GM18511 (cell line): ENCODE results near the gene ITGB8.
"Not testable (repeated sequence)": the region's sequence is repeated elsewhere in the genome, so short reads cannot be mapped to it uniquely, and the experiment has no call there.

Experiments used
- ATAC-seq: cut with Tn5 transposase; IDR thresholded peaks from one replicate; pipeline ENCODE4 v1.9.1; 2021; ENCODE audit warnings: mild to moderate bottlenecking, moderate library complexity; ENCODE audit not compliant: unreplicated experiment

The ITGB8 gene

GRCh38 chr7:20330239-20330927 is at the start of gene ITGB8:
ITGB8 (plus strand) TSS chr7:20330900; CDS start chr7:20331807, 907 bp downstream.
- peak; percentile 61 for ATAC-seq

- peak; percentile 43 for ATAC-seq
Measured at GRCh38 chr7:20282959-20283358, 47.7 kb upstream of the ITGB8 start.

DNA sequence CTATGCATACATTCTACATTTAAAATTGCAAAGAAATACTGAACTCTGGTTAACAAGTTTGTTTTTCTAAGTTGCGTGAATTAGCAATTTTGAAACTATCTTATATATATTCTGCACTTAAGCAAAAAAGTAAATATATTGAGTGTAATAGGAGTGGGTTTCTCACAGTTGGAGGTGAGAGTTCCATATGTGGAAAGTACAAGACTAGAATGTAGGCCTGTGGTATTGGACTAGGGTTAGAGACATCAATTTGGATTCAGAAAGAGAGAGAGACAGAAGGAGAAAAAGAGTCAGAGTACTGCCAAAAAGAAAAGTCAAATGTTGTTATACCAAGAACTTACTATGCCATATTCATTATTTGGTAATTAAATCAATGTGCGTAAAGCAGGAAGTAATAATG is 47.3 kb upstream of the ITGB8 start:
- peak; percentile 26 for ATAC-seq

GRCh38 chr7:20284003-20284770 is 46.5 kb upstream of the ITGB8 start:
- ATAC-seq, result peak; percentile 54

- ATAC-seq, result no peak
Measured at GRCh38 chr7:20284771-20285143, 45.9 kb upstream of the ITGB8 start.

DNA sequence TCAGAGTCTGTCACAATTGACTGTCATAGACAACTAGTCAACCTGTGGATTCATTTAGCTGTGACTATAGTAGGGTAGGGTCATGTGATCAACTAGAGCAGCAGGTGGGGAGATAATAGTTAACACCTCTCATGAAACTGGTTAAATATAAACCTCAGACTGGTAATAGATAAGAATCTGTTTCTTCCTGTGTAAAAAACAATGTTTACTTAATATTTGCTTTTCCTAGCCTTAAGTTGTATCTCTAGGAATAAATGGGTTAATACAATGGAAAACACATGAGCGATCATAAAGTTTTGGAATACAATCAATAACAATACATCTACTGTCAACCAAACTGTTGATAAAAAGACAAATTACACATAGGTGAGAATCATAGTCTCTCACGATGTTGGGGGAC is 43.4 kb upstream of the ITGB8 start:
- ATAC-seq, result peak; percentile 66

GRCh38 chr7:20288036-20288435 is 42.7 kb upstream of the ITGB8 start:
- no peak for ATAC-seq

DNA sequence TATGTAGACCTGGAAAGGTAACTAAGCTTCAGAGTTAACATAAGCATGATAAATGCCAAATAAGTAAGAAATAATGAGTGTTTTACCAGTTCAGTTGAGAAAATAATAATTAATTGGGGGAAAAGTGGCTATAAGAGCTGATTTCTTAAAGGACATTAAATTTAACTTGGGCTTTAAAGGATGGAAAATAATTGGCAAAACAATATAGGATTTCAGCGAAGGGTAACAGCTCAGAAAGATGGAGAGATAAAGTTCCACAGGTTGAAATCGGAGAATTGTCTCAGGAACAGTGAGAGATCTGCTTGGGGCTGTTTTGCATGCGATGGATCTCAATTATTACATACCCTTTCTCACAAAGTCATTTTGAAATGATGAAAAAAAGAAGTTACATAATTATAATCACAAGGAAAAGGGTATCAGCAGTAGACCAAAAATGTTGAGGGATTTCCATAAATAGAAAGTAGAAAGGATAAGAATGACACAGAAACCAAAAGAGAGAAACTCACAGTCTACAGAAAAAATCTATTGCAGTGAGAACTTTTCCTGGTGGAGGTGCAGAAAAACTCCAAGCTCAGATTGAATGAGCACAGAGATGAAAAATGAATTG is 40.1 kb upstream of the ITGB8 start:
- no peak for ATAC-seq

GRCh38 chr7:20293336-20293735 is 37.4 kb upstream of the ITGB8 start:
- no peak for ATAC-seq

GRCh38 chr7:20296444-20296843 is 34.3 kb upstream of the ITGB8 start:
- no peak for ATAC-seq

DNA sequence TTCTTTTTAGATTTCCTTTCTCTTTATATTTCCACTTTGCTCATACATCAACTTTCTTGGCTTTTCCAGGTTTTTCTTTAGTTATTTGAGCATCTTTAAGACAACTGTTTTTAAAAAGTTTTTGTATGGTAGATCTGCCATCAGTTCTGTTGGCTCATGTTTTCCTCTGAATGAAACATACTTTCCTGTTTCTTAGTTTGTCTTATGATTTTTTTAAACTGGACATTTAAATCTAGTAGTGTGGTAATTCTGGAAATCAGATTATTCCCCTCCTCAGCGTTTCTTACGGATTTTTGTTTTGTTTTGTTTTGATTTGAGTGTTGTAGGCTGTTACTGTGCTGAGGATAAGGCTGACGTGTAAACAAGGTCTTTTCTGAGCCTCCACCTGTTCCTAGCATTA is 33.8 kb upstream of the ITGB8 start:
- no peak for ATAC-seq

DNA sequence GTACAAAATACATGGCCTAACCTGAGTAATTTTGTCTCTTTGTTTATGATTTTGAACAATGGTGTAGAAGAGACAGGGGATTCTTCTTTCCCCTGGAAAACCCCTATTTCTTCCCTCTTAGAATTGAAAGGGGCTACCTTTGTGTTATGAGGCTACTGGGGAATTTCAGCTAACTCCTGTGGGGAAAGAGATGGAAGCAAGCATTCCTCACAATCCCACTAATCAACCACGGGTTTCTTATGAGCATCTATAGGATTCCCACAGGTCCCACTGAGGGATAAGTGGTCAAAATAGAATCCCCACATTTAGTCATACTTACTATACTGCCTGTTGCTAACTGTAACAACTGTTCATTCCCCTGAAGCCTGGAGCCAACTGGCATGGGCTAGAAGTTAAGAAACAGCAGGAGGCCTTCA is 32.2 kb upstream of the ITGB8 start:
- ATAC-seq, result no peak

- ATAC-seq, result no peak
Measured at GRCh38 chr7:20299145-20299544, 31.6 kb upstream of the ITGB8 start.

- peak; percentile 69 for ATAC-seq
Measured at GRCh38 chr7:20299647-20300312, 30.9 kb upstream of the ITGB8 start.

DNA sequence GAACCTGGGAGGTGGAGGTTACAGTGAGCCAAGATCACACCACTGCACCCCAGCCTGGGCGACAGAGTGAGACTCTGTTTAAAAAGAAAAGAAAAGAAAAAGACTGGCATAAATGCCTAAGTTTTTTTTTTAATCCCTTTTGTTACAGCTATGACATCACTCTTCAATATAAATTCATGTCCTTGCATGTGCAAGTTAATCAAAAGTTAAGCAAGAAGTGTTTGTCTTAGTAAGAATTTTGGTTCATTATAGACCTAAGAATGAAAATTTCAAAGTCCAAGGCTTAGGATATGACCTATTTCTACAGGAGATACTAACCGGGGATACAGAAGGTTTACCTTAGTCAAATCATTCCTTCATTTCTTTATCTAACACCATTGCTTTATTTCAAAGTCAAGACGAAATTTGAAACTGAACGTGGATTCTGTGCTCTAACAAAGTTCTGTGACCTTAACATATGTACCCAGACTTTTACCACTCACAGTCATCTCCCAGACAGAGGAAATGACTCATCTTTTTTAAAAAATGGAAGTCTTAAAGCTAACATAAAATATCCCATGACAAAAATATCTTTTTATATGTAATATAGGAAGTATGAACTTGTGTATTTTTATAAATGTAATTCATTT is 29.3 kb upstream of the ITGB8 start:
- peak; percentile 36 for ATAC-seq

- not testable (repeated sequence) for ATAC-seq
Measured at GRCh38 chr7:20302300-20302699, 28.4 kb upstream of the ITGB8 start.

DNA sequence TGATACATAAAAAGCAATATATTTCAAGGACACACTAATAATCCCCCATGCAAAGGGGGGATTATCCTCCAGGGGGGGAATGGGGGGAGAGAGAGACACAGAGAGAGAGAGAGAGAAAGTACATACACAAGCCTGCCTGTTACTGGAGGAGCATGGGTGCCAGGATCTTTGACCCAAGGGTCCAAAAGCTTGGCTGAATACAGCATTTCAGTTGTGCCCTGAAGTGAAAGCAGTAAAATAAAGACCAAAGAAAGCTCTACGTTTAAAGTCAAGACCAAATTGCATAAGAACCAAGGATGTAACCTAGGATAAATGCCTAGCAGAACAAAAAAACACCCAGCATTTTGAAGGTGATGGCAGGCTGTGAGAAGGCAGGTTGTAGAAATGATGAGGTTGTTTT is 27.8 kb upstream of the ITGB8 start:
- no peak for ATAC-seq

DNA sequence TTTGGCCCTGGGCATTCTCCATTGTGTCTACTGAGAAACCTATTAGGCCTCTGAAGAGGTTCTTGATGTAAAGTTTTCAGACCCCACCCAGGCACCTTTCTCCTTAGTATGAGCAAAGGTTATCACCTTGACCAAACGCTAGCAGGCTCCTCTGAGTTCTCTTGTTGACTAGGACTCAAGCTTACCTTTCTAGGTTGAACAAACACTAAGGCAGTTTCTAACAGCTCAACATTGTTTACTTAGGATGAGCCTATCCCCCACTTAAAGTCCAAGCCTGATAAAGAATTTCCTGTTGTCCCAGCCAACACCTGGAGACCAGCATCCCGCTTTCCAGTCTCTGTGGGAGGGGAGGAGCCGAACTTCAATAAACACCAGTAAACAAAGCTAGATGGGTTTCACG is 26.3 kb upstream of the ITGB8 start:
- no peak for ATAC-seq

DNA sequence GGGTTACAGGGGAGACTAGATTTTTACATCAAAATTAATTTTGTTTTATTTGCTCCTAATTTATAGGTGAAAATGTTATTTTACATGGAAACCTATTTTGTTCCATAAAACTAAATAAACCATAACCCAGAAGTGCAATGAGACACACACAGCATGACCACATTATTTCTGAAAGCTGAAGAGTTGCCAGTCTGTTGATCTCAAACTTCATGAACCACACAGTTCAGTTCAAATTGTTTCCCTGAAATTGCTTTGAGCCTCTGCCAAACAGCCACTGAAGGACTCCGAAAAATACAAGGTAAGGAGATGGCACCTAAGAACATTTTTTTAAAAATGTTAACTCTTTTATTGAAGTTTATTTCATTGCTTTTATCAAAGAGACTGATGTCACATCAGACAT is 25.0 kb upstream of the ITGB8 start:
- ATAC-seq, result no peak

DNA sequence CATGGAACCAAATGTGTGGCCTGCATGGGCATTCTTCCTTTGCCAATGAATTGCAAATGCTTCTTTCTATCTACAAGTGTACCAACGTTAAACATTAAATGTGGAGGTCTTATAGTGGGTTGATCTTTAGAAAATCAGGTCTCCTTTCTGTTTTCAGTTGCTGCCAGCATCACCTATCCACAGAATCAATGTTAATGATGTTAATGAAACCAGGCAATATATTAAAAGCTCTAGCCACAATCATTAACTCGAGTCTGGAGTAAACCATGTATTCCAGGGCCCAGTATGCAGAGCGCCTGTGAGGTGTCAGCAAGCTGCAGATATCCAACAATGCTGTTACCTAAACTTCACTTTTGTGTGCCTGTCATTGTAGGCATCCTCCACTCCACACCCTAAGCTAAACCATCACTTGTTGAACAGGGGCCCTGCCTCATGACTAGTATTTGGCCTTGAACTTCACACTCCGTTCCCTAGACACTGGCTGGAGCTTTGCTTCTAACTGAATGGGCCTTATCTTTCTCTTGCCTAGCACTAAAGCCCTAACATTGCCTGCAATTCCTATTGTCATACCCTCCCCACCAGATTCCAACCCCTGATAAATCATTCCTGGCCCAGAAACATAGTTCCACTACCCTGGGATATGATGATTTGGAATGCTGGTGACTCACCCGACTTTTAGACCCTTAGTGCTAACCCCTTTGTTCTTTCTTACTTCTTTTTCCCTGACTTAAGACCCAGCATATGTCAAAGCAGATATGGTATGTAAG is 24.3 kb upstream of the ITGB8 start:
- no peak for ATAC-seq
